Measurements from ENCODE around the gene PHLDB1.

DNA sequence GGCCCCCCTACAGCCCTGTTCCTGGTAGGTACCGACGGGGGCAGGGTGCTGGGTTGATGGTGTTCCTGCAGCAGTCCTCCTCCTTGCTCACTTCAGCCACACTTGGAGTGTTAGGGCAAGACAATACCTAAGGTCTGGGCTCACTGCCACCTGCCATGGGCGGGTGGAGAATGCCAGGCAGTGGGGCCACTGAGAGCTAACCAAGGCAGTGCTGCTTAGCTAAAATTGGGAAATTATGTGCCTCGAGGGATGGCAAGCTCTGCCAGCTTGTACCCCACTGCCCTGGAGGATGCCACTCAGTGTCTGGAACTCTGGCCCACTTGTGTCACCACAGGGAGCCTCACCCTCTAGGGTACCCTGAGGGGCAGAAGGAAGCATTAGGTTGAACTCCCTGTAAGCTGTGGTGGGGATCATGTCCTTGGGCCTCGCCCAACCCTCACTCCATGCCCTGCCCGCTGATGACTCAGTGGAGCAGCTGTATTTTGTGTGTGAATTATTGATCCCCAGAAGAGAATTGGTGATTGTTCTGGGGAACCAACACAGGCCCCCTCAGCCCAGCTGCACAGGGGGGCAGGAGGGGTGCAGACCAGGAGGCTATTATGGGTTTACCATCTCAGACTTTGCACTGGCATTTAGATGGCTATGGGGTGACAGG, 17.7 kb downstream of the PHLDB1 start:
- TF ChIP-seq, protein P1, sequence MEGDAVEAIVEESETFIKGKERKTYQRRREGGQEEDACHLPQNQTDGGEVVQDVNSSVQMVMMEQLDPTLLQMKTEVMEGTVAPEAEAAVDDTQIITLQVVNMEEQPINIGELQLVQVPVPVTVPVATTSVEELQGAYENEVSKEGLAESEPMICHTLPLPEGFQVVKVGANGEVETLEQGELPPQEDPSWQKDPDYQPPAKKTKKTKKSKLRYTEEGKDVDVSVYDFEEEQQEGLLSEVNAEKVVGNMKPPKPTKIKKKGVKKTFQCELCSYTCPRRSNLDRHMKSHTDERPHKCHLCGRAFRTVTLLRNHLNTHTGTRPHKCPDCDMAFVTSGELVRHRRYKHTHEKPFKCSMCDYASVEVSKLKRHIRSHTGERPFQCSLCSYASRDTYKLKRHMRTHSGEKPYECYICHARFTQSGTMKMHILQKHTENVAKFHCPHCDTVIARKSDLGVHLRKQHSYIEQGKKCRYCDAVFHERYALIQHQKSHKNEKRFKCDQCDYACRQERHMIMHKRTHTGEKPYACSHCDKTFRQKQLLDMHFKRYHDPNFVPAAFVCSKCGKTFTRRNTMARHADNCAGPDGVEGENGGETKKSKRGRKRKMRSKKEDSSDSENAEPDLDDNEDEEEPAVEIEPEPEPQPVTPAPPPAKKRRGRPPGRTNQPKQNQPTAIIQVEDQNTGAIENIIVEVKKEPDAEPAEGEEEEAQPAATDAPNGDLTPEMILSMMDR (IDR thresholded peaks at IDR 0.05), result no peak
- no peak for TF ChIP-seq EP300 (IDR thresholded peaks at IDR 0.05)
- no peak for TF ChIP-seq POLR2AphosphoS5 (IDR thresholded peaks at IDR 0.05)
- TF ChIP-seq POLR2A (IDR thresholded peaks at IDR 0.05), result no peak
